ENCODE data around the gene COA6. TPM values are rescaled to one million over a fixed set of nuclear protein-coding genes. Genes with fewer than 3 reads are reported as not detected.

The COA6 gene
- total RNA-seq, 2 donors from 2014 or later: 33.9 to 64.5 TPM

DNA sequence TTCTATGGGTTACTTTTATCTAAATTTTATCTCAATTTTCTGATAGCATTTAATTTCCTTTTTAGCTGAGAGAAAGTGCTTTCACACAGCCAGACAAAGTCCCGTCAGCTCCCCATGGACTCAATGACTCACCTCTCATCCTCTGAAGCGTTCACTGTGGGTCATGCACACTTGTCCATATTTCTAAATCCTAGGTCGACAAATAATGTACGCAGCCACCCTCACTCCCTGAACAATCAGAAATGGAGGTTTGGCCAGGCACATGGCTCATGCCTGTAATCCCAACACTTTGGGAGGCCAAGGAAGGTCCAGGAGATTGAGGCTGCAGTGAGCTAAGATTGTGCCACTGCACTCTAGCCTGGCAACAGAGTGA, 42.4 kb upstream of the COA6 start:
- no peaks in the 10 kb centered on the region for H3K9me3 ChIP-seq
- intact Hi-C loops (cut with DNase I): no loop called here
- H3K4me1 ChIP-seq: no peaks in the 10 kb centered on the region
- no peaks in the 10 kb centered on the region for H3K36me3 ChIP-seq
- no peak overlapping the region for H3K4me3 ChIP-seq
- TF ChIP-seq, protein P1, sequence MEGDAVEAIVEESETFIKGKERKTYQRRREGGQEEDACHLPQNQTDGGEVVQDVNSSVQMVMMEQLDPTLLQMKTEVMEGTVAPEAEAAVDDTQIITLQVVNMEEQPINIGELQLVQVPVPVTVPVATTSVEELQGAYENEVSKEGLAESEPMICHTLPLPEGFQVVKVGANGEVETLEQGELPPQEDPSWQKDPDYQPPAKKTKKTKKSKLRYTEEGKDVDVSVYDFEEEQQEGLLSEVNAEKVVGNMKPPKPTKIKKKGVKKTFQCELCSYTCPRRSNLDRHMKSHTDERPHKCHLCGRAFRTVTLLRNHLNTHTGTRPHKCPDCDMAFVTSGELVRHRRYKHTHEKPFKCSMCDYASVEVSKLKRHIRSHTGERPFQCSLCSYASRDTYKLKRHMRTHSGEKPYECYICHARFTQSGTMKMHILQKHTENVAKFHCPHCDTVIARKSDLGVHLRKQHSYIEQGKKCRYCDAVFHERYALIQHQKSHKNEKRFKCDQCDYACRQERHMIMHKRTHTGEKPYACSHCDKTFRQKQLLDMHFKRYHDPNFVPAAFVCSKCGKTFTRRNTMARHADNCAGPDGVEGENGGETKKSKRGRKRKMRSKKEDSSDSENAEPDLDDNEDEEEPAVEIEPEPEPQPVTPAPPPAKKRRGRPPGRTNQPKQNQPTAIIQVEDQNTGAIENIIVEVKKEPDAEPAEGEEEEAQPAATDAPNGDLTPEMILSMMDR (IDR thresholded peaks at IDR 0.05): no peak
- no peak for DNase-seq
- no peak overlapping the region for H3K27ac ChIP-seq
- no peak overlapping the region for H3K9ac ChIP-seq (ENCODE audit: low read depth in 2 of 2, low read length in 2 of 2)
- no peaks in the 10 kb centered on the region for H3K27me3 ChIP-seq

DNA sequence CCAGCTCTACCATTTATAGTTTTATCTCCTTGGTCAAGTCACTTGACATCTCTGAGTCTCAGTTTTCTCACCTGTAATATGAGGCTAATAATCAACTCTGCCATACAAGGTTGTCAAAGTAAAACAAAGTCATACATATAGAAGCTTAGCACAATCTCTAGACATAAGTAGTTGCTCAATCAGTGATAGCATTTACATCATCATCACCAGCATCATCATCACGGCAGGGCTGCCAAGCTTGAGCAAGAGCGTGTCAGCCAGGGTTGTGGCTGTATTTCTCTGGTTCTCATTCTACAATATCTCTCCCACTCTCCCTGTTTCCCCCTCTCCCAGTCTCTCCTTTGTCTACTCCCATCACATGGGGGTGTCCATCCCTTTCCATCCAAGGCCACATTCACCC, 41.7 kb upstream of the COA6 start:
- no peak for DNase-seq

DNA sequence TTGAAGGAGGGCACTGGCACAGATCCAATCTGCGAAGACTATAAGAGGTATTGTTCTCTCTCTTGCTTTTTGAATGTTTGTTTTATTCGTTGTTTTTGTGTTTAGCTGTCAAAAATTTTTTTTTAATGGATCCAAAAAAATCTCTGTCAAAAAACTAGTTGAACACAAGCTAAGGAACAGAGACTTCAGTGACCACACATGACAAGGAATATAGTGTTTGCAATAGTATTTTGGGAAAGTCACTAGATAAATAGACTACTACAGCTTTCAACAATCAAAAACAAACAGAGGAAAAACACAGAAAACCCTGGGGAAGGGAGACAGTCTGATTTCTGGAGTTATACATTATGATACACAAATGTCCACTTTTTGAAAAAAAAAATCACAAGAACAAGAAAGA, 36.9 kb upstream of the COA6 start:
- no peaks in the 10 kb centered on the region for H3K9me3 ChIP-seq
- no peak for DNase-seq
- intact Hi-C loops (cut with DNase I): no loop called here
- no peaks in the 10 kb centered on the region for H3K36me3 ChIP-seq
- TF ChIP-seq, protein P1 (IDR thresholded peaks at IDR 0.05): no peak
- no peak overlapping the region for H3K9ac ChIP-seq (ENCODE audit: low read depth in 2 of 2, low read length in 2 of 2)
- no peaks in the 10 kb centered on the region for H3K27me3 ChIP-seq
- H3K27ac ChIP-seq: no peak overlapping the region
- no peaks in the 10 kb centered on the region for H3K4me1 ChIP-seq
- H3K4me3 ChIP-seq: no peak overlapping the region

More for the DNA sequence above, 41.7 kb upstream of the COA6 start:
- Histone ChIP-seq H3K4me3 (no peak overlapping the region), H3K27me3 (no peaks in the 10 kb centered on the region), H3K9ac (ENCODE audit: low read depth in 2 of 2, low read length in 2 of 2) (no peak overlapping the region), H3K36me3 (no peaks in the 10 kb centered on the region), H3K27ac (no peak overlapping the region), H3K9me3 (no peaks in the 10 kb centered on the region), H3K4me1 (no peaks in the 10 kb centered on the region)
- TF ChIP-seq, protein P1 (IDR thresholded peaks at IDR 0.05): no peak
- intact Hi-C loops (cut with DNase I): no loop called here

DNA sequence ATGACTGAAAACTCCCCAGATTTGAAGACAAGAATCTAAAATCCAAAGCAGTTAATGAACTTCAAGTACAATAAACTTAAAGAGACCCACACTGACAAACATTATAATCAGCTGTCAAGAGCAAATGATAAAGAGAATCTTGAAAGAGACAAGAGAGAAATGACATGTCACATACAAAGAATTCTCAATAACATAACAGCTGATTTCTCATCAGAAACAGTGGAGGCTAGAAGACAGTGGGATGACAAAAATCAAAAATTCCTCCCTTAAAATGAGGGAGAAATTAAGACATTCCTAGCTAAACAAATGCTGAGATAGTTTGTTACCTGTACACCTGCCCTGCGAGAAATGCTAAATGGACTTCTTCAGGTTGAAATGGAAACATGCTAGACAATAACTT, 36.0 kb upstream of the COA6 start:
- Histone ChIP-seq H3K4me1 (no peaks in the 10 kb centered on the region), H3K36me3 (no peaks in the 10 kb centered on the region), H3K27me3 (no peaks in the 10 kb centered on the region), H3K9ac (ENCODE audit: low read depth in 2 of 2, low read length in 2 of 2) (no peak overlapping the region), H3K9me3 (no peaks in the 10 kb centered on the region), H3K27ac (no peak overlapping the region), H3K4me3 (no peak overlapping the region)
- no peak for DNase-seq
- TF ChIP-seq, protein P1 (IDR thresholded peaks at IDR 0.05): no peak
- intact Hi-C loops (cut with DNase I): no loop called here

DNA sequence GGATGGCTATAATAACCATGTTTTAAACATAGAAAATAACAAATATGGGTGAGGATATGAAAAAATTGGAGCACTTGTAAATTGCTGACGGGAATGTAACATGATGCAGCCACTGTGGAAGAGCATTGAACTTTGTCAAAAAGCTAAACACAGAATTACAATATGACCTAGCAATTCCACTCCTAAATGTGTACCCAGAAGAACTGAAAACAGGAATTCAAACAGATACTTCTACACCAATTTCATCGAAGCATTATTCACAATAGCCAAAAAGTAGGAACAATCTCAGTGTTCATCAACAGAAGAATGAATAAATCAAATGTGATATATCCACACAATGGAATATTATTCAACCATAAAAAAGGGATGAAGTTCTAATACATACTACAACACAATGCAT, 32.7 kb upstream of the COA6 start:
- Histone ChIP-seq H3K9me3 (no peaks in the 10 kb centered on the region), H3K4me3 (no peak overlapping the region), H3K4me1 (no peaks in the 10 kb centered on the region), H3K27ac (no peak overlapping the region), H3K27me3 (no peaks in the 10 kb centered on the region), H3K36me3 (no peaks in the 10 kb centered on the region), H3K9ac (ENCODE audit: low read depth in 2 of 2, low read length in 2 of 2) (no peak overlapping the region)
- TF ChIP-seq, protein P1 (IDR thresholded peaks at IDR 0.05): no peak
- intact Hi-C loops (cut with DNase I): no loop called here
- DNase-seq: no peak

DNA sequence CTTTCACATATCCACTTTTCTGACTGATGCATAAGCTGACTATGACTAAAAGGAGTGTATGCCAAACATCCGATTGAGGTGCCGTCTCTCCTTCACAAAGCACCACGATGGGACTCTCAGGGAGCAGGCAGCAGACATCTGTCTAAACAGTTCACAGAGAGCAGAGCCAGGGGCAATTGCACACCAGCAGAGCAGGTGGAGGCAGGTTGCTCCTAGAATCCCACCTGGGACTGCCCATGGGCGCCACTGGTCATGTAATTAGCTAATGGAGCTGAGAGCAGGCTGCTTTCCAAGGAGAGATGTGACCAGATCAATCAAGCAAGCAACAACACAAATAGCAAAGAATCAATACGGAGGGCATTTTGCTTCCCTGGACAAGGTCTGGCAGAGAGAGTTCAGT, 30.5 kb upstream of the COA6 start:
- Histone ChIP-seq H3K27ac (no peak overlapping the region), H3K27me3 (no peaks in the 10 kb centered on the region), H3K9ac (ENCODE audit: low read depth in 2 of 2, low read length in 2 of 2) (no peak overlapping the region), H3K4me3 (no peak overlapping the region), H3K36me3 (no peaks in the 10 kb centered on the region), H3K4me1 (no peaks in the 10 kb centered on the region), H3K9me3 (no peaks in the 10 kb centered on the region)
- intact Hi-C loops (cut with DNase I): no loop called here
- DNase-seq: no peak
- TF ChIP-seq, protein P1 (IDR thresholded peaks at IDR 0.05): no peak
